Upper lobe of left lung (tissue), 6 donors: ENCODE measurements around the gene FUT8. TPM values are rescaled to one million over a fixed set of nuclear protein-coding genes. Genes with fewer than 3 reads are reported as not detected.

Experiments used
- ATAC-seq, 2 donors: fragments of 200-7000 bp; cut with Tn5 transposase; one replicate each; pipeline ENCODE4 v1.9.1; 2022; ENCODE audit warnings: mild to moderate bottlenecking in 2 of 2, moderate library complexity in 2 of 2; ENCODE audit not compliant: low FRiP score in 2 of 2
- DNase-seq, 2 donors: peaks; one replicate each; pipeline ENCODE4 v3.0.0-alpha.2; 2019 to 2020
- H3K27ac ChIP-seq, 4 donors: fragments of 200-600 bp; sonication (generic); one replicate each; pipeline ENCODE4 v1.5.1; 2016 to 2019
- H3K27me3 ChIP-seq, 4 donors: fragments of 200-600 bp; sonication (generic); one replicate each; pipeline ENCODE4 v1.5.1; 2017 to 2019
- H3K36me3 ChIP-seq, 4 donors: fragments of 200-600 bp; sonication (generic); one replicate each; pipeline ENCODE4 v1.5.1; 2016 to 2019
- H3K4me1 ChIP-seq, 4 donors: fragments of 200-600 bp; sonication (generic); one replicate each; pipeline ENCODE4 v1.5.1; 2018 to 2019
- H3K4me3 ChIP-seq, 4 donors: fragments of 200-600 bp; sonication (generic); one replicate each; pipeline ENCODE4 v1.5.1; 2017 to 2019; ENCODE audit warnings: mild to moderate bottlenecking in 2 of 4, moderate library complexity in 1 of 4
- H3K9me3 ChIP-seq, 4 donors: fragments of 200-600 bp; sonication (generic); one replicate each; pipeline ENCODE4 v1.5.1; 2018 to 2019
- EP300 ChIP-seq, 4 donors: sonication (generic); formaldehyde crosslinking; IDR thresholded peaks; one replicate each; pipeline ENCODE4 v1.5.1; 2017; ENCODE audit warnings: antibody characterized with exemption in 4 of 4, control low read depth in 2 of 4
- POLR2A ChIP-seq, 4 donors: fragments of 450-650 bp; IDR thresholded peaks; one replicate each; pipeline ENCODE4 v1.5.1; 2016 to 2017; ENCODE audit warnings: antibody characterized with exemption in 4 of 4, mild to moderate bottlenecking in 2 of 4
- POLR2AphosphoS5 ChIP-seq, 2 donors: sonication (generic); formaldehyde crosslinking; IDR thresholded peaks; one replicate each; pipeline ENCODE4 v1.5.1; 2017; ENCODE audit warnings: antibody characterized with exemption in 2 of 2
- WGBS, 2 donors: methylation state at CpG; one replicate each; pipeline ENCODE4 v1.1.5; 2017 to 2018; 5-methylcytosine and 5-hydroxymethylcytosine counted together
- total RNA-seq, 6 donors: library from RNA; depleted of rRNA in 4 of 6; stranded (reverse); fragments of >200 nt in 4 of 6; gene quantifications; one replicate each; pipeline versions ENCODE4 v1.1.0 to v1.2.1, GENCODE V29; 2016 to 2021
- TF ChIP-seq, protein P1 (sequence below), 6 experiments: fragments of 450-650 bp in 4 of 6; fragments of 200-600 bp in 2 of 6; sonication (generic) in 2 of 6; IDR thresholded peaks; one replicate each; pipeline ENCODE4 v1.5.1; 2016 to 2019; ENCODE audit warnings: antibody characterized with exemption in 6 of 6
- donor health status: DM: no; HTN: no; CAD: no; lungs with moderate emphysema.
- donor health status: DM: no; HTN: yes; CAD: no; lungs with severe emphysema.

The FUT8 gene
- total RNA-seq, 6 donors from 2014 or later = 17.3 to 38.8 (median 29.1) TPM

DNA sequence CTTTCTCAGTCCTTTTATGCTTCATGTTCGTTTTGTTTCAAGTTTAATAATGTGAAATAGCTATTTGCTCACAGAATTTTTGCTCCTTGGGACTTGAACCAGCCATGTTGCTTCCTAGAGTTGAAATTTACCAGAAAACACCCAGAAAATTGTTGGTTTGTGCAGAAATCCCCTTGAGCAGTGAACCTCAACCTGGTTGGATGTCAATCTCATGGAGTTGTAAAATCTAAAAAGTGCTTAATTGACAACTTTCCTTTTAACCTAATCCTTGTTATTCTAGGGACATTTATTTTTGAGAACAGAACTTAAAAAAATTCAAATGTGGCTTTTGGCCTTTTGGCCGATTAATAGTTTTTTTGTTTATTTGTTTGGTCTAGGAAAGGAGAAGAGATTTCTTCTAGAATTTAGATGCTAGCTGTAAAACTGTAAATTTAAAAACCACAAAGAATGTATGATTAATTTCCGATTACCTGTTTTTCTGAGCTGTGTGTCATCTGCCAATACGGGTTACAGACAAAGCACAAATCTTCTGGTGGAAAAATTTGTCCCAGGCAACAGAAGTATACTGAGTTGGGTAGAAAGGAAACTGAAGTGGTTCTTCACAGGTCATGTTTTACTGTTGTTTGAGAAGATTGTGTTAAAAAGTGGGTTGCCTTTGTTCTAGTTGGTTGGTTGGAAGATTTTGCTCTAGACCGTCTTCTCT is 154.4 kb downstream of the FUT8 start:
- Histone ChIP-seq H3K27me3 (no peaks in the 10 kb centered on the region), H3K27ac (no peak overlapping the region), H3K4me3 (no peak overlapping the region), H3K9me3 (no peaks in the 10 kb centered on the region), H3K36me3 (no peaks in the 10 kb centered on the region), H3K4me1 (peaks cover 0 to 3% (median 0%) of the 10 kb centered on the region in 4 donors)
- ATAC-seq (no peak), DNase-seq (no peak)
- WGBS, 2 donors = 90 to 92% methylated on average over 5 of the region's 5 CpGs
- TF ChIP-seq POLR2A (IDR thresholded peaks at IDR 0.05) (no peak), EP300 (IDR thresholded peaks at IDR 0.05) (no peak)
- TF ChIP-seq, protein P1, sequence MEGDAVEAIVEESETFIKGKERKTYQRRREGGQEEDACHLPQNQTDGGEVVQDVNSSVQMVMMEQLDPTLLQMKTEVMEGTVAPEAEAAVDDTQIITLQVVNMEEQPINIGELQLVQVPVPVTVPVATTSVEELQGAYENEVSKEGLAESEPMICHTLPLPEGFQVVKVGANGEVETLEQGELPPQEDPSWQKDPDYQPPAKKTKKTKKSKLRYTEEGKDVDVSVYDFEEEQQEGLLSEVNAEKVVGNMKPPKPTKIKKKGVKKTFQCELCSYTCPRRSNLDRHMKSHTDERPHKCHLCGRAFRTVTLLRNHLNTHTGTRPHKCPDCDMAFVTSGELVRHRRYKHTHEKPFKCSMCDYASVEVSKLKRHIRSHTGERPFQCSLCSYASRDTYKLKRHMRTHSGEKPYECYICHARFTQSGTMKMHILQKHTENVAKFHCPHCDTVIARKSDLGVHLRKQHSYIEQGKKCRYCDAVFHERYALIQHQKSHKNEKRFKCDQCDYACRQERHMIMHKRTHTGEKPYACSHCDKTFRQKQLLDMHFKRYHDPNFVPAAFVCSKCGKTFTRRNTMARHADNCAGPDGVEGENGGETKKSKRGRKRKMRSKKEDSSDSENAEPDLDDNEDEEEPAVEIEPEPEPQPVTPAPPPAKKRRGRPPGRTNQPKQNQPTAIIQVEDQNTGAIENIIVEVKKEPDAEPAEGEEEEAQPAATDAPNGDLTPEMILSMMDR (IDR thresholded peaks at IDR 0.05) = no peak

DNA sequence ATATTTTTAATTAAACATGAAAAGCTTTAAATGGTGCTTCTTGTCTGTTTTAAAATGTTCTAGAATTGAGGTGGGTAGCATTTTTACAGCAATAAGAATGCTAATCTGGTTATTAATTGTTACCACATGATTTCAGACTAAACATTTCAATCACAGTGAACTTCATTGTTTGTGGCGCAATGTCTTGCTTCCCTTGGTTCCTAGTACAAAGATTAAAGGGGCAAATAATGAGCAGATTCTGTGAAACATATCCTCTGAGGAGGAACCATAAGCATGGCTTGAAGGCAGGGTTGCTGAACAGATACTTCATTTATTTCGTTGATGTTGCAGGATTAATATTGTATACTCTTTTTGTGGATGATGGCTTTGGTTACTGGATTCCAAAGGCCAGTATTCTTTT is 162.1 kb downstream of the FUT8 start:
- Histone ChIP-seq H3K27me3 (no peaks in the 10 kb centered on the region), H3K4me3 (no peak overlapping the region), H3K4me1 (no peaks in the 10 kb centered on the region), H3K27ac (no peak overlapping the region), H3K36me3 (no peaks in the 10 kb centered on the region), H3K9me3 (no peaks in the 10 kb centered on the region)
- 64 to 98% methylated on average over 2 of the region's 2 CpGs for WGBS, 2 donors
- ATAC-seq (no peak), DNase-seq (no peak)
- TF ChIP-seq POLR2AphosphoS5 (IDR thresholded peaks at IDR 0.05) (no peak), POLR2A (IDR thresholded peaks at IDR 0.05) (no peak), EP300 (IDR thresholded peaks at IDR 0.05) (no peak)
- TF ChIP-seq, protein P1 (IDR thresholded peaks at IDR 0.05) = no peak

DNA sequence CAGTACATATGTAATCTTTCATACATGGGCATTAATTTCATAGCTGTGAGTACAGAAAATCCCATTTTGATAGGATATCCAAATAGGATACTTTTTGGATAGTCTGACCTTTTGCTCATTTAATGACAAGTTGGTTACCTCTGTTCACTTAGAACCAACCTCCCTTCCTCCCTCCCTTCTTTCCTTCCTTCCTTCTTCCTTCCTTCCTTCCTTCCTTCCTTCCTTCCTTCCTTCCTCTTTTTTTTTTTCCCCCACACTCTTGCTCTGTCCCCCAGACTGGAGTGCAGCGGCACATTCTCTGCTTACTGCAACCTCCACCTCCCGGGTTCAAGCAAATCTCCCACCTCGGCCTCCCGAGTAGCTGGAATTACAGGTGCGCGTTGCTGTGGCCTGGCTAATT is 162.9 kb downstream of the FUT8 start:
- ATAC-seq (no peak), DNase-seq (no peak)
- Histone ChIP-seq H3K27ac (no peak overlapping the region), H3K27me3 (no peaks in the 10 kb centered on the region), H3K36me3 (no peaks in the 10 kb centered on the region), H3K9me3 (no peaks in the 10 kb centered on the region), H3K4me1 (no peaks in the 10 kb centered on the region), H3K4me3 (no peak overlapping the region)
- TF ChIP-seq, protein P1 (IDR thresholded peaks at IDR 0.05) = no peak
- no peak for TF ChIP-seq POLR2AphosphoS5 (IDR thresholded peaks at IDR 0.05)
- TF ChIP-seq EP300 (IDR thresholded peaks at IDR 0.05) = no peak
- no peak for TF ChIP-seq POLR2A (IDR thresholded peaks at IDR 0.05)
- WGBS, 2 donors = 97 to 99% methylated on average over 6 of the region's 6 CpGs

DNA sequence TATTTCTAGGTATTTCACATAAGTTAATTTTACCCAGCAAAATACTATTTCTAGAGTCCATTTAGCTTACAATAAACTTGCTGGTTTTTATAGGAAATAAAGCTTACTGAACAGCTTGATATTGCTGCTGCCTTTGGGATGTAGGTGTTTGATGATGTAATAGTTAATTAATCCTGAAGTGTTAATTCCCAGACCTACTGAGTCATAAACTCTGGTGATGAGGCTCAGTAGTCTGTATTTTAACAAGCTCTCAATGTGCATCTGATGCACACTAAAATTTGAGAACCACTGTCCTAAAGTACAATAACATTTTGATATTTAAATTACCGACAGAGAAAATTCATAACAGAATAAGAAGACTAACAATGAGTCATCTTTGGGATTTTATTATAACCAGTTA is 168.4 kb downstream of the FUT8 start:
- H3K4me1 ChIP-seq = no peaks in the 10 kb centered on the region
- no peak for DNase-seq
- H3K9me3 ChIP-seq = no peaks in the 10 kb centered on the region
- no peaks in the 10 kb centered on the region for H3K27me3 ChIP-seq
- no peaks in the 10 kb centered on the region for H3K36me3 ChIP-seq
- no peak for ATAC-seq
- no peak overlapping the region for H3K27ac ChIP-seq
- 47 to 85% methylated on average over 1 of the region's 1 CpG for WGBS, 2 donors
- TF ChIP-seq POLR2AphosphoS5 (IDR thresholded peaks at IDR 0.05) = no peak
- no peak for TF ChIP-seq EP300 (IDR thresholded peaks at IDR 0.05)
- no peak for TF ChIP-seq POLR2A (IDR thresholded peaks at IDR 0.05)
- TF ChIP-seq, protein P1 (IDR thresholded peaks at IDR 0.05) = no peak
- no peak overlapping the region for H3K4me3 ChIP-seq

DNA sequence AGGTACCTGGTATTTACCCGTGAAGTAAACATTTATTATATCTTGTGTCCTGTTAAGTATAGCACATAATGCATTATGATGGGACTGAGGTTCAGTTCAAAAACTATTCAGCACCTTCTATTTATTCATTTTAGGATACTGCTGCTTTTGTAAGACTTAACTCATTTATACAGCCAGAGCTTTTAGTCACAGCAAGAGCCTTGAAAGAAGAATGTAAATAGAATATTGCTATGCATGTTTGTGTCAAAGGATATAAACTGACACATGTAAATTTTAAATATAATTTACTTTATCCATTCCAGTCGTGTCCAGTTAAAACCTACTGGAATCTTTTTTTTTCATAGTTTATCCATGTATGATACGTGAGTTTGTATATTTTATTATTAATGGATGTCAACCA is 168.8 kb downstream of the FUT8 start:
- TF ChIP-seq, protein P1 (IDR thresholded peaks at IDR 0.05) = no peak
- no peak for TF ChIP-seq EP300 (IDR thresholded peaks at IDR 0.05)
- no peak for TF ChIP-seq POLR2A (IDR thresholded peaks at IDR 0.05)
- no peak for TF ChIP-seq POLR2AphosphoS5 (IDR thresholded peaks at IDR 0.05)
- DNase-seq = no peak
- WGBS, 2 donors = 80 to 81% methylated on average over 3 of the region's 3 CpGs
- Histone ChIP-seq H3K36me3 (no peaks in the 10 kb centered on the region), H3K4me3 (no peak overlapping the region), H3K27ac (no peak overlapping the region), H3K4me1 (no peaks in the 10 kb centered on the region), H3K9me3 (no peaks in the 10 kb centered on the region), H3K27me3 (no peaks in the 10 kb centered on the region)
- ATAC-seq = no peak
